HepG2 (cell line): ENCODE measurements around the gene C19orf73. TPM values are rescaled to one million over a fixed set of nuclear protein-coding genes. Genes with fewer than 3 reads are reported as not detected.

ENCODE experiments used
- CBFB ChIP-seq: sonication (generic); formaldehyde crosslinking; IDR thresholded peaks from 2 replicates; pipeline ENCODE4 v1.4.0; 2020; ENCODE audit warnings: missing genetic modification reagents
- FUBP1 ChIP-seq: sonication (generic); formaldehyde crosslinking; IDR thresholded peaks from 2 replicates; pipeline ENCODE4 v1.5.1; 2020; ENCODE audit warnings: missing genetic modification reagents, mild to moderate bottlenecking, borderline replicate concordance
- KLF11 ChIP-seq: IDR thresholded peaks from 2 replicates; pipeline ENCODE4 v1.6.1; 2016; ENCODE audit warnings: missing compliant biosample characterization
- KLF6 ChIP-seq: IDR thresholded peaks from 2 replicates; pipeline ENCODE4 v1.8.0; 2016; ENCODE audit warnings: missing biosample characterization, missing genetic modification reagents
- KMT2B ChIP-seq: IDR thresholded peaks from 2 replicates; pipeline ENCODE4 v1.6.1; 2016; ENCODE audit warnings: missing genetic modification reagents, missing compliant biosample characterization
- NFYB ChIP-seq: sonication (generic); formaldehyde crosslinking; IDR thresholded peaks from 2 replicates; pipeline ENCODE4 v1.4.0; 2020; ENCODE audit warnings: missing genetic modification reagents
- NONO ChIP-seq, 2 experiments: fragments of 450-650 bp in 1 of 2; sonication (generic) in 1 of 2; formaldehyde crosslinking in 1 of 2; IDR thresholded peaks in 1 of 2; conservative IDR thresholded peaks in 1 of 2; 2 replicates each; pipeline versions ENCODE4 v1.6.1 to v1.8.0; 2017 to 2022; ENCODE audit warnings: mild to moderate bottlenecking in 1 of 2, missing genetic modification reagents in 1 of 2, moderate library complexity in 1 of 2
- RAD21 ChIP-seq: fragments of 450-650 bp; formaldehyde crosslinking; IDR thresholded peaks from 2 replicates; pipeline ENCODE4 v1.5.0; 2020; ENCODE audit warnings: mild to moderate bottlenecking
- SOX5 ChIP-seq: IDR thresholded peaks from 2 replicates; pipeline ENCODE4 v1.6.1; 2016; ENCODE audit warnings: borderline replicate concordance
- TBP ChIP-seq: sonication (generic); formaldehyde crosslinking; IDR thresholded peaks from 2 replicates; pipeline ENCODE4 v1.5.0; 2020; ENCODE audit warnings: missing genetic modification reagents
- THAP11 ChIP-seq: IDR thresholded peaks from 2 replicates; pipeline ENCODE4 v1.6.1; 2016; ENCODE audit warnings: missing biosample characterization, missing genetic modification reagents
- ZNF329 ChIP-seq: sonication (generic); formaldehyde crosslinking; IDR thresholded peaks from 2 replicates; pipeline ENCODE4 v1.9.0; 2021; ENCODE audit warnings: low read depth, mild to moderate bottlenecking, missing genetic modification reagents
- ZNF343 ChIP-seq: sonication (generic); formaldehyde crosslinking; IDR thresholded peaks from 2 replicates; pipeline ENCODE4 v1.4.0; 2020; ENCODE audit warnings: mild to moderate bottlenecking, missing genetic modification reagents
- ZNF572 ChIP-seq: sonication (generic); formaldehyde crosslinking; IDR thresholded peaks from 2 replicates; pipeline ENCODE4 v1.5.1; 2020; ENCODE audit warnings: mild to moderate bottlenecking, missing genetic modification reagents
- ZNF879 ChIP-seq: sonication (generic); formaldehyde crosslinking; IDR thresholded peaks from 2 replicates; pipeline ENCODE4 v1.8.1; 2023; ENCODE audit warnings: missing genetic modification reagents
- ZSCAN31 ChIP-seq: sonication (generic); formaldehyde crosslinking; IDR thresholded peaks from 2 replicates; pipeline ENCODE4 v1.5.0; 2020; ENCODE audit warnings: low read depth, mild to moderate bottlenecking, missing genetic modification reagents
- ZZZ3 ChIP-seq: sonication (generic); formaldehyde crosslinking; IDR thresholded peaks from 2 replicates; pipeline ENCODE4 v1.4.0; 2020; ENCODE audit warnings: missing genetic modification reagents, mild to moderate bottlenecking, borderline replicate concordance
- polyA plus RNA-seq, 8 experiments: library from polyadenylated mRNA; depleted of rRNA in 3 of 8; stranded (reverse) in 7 of 8; unstranded in 1 of 8; fragments of >200 nt; fragmentation: Illumina TruSeq in 4 of 8; extraction: Trizol in 4 of 8; gene quantifications; 2 replicates each; pipeline versions ENCODE4 v1.2.1 to v1.2.3, GENCODE V29; 2011 to 2016; ENCODE audit warnings: low read depth in 4 of 8, missing spikeins in 1 of 8, mixed read lengths in 1 of 8; ENCODE audit not compliant: insufficient read depth in 1 of 8
- total RNA-seq, 5 experiments: library from RNA; depleted of rRNA; stranded (reverse); fragments of >200 nt; fragmentation: Illumina TruSeq; extraction: Trizol; gene quantifications; 2 replicates each; pipeline ENCODE4 v1.2.3, GENCODE V29; 2016; ENCODE audit warnings: low read depth in 1 of 5
- TF ChIP-seq, protein P1 (sequence below): sonication (generic); formaldehyde crosslinking; conservative IDR thresholded peaks from 2 replicates; pipeline ENCODE4 v1.8.1; 2023; ENCODE audit warnings: missing genetic modification reagents
- TF ChIP-seq, protein P2 (sequence below): sonication (generic); IDR thresholded peaks from 2 replicates; pipeline ENCODE4 v1.6.1; 2016; ENCODE audit warnings: low read depth, borderline replicate concordance
- TF ChIP-seq, protein P3 (sequence below): sonication (generic); formaldehyde crosslinking; IDR thresholded peaks from 2 replicates; pipeline ENCODE4; 2020; ENCODE audit warnings: missing genetic modification reagents, mild to moderate bottlenecking, borderline replicate concordance
- TF ChIP-seq, protein P4 (sequence below): sonication (generic); formaldehyde crosslinking; conservative IDR thresholded peaks from 2 replicates; pipeline ENCODE4 v1.4.0; 2020; ENCODE audit warnings: missing genetic modification reagents

C19orf73 gene
- total and polyA plus RNA-seq, 2 of the 13 experiments (the other 11 are each of a cell fraction or from before 2014, with no cell fraction given) = 1.4 to 1.5 TPM

DNA sequence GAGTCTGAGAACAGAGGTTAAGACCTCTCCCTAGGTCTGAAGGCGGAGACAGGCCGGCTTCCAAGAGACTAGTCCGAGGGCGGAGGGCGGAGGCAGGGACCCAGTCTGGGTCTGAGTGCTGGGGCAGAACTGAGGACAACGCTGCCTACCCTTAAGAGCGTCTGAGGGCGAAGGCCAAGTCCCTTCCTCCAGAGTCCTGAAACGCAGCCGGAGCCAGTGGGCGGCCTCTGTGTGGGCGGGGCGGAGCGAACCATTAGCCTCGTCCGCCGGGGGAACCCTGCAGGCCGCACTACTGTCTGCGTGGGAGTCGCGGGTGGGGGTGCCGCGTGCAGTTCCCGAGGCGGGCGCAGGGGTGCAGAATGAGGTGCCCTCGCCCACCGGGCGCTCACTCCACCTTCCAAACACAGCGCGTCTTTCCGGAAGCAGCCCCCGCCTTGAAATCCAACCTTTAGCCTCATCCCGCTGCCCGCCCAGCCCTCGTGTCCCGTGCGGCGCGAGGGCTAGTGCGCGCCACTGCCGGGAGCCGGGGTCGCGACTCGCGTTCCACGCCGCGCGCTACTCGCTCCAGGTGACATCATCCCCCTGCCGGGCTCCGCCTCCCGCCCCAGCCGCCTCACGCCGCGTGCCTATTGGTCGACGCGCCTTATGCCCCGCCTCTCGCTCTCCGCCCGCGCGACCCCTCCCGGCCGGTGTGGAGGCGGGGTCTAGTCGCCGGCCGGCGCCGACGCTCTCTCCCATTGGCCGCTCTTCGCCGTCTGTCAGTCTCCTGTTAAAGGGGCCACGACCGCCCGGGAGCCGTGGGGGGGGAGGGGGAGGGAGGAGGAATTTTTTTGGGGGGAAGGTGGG is at the start of gene C19orf73 (continued):
- TF ChIP-seq, protein P1, sequence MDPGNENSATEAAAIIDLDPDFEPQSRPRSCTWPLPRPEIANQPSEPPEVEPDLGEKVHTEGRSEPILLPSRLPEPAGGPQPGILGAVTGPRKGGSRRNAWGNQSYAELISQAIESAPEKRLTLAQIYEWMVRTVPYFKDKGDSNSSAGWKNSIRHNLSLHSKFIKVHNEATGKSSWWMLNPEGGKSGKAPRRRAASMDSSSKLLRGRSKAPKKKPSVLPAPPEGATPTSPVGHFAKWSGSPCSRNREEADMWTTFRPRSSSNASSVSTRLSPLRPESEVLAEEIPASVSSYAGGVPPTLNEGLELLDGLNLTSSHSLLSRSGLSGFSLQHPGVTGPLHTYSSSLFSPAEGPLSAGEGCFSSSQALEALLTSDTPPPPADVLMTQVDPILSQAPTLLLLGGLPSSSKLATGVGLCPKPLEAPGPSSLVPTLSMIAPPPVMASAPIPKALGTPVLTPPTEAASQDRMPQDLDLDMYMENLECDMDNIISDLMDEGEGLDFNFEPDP (CRISPR knock-in tag) = no peak
- TF ChIP-seq CBFB (CRISPR knock-in tag) = peak; percentile 60; the same call in 1 of the 2 replicates
- peak; percentile 70; the same call in 1 of the 2 replicates for TF ChIP-seq KLF11 (CRISPR knock-in tag)
- TF ChIP-seq FUBP1 (CRISPR knock-in tag) = no peak
- TF ChIP-seq SOX5 (CRISPR knock-in tag) = peak; percentile 23; the same call in 1 of the 2 replicates
- TF ChIP-seq, protein P2, sequence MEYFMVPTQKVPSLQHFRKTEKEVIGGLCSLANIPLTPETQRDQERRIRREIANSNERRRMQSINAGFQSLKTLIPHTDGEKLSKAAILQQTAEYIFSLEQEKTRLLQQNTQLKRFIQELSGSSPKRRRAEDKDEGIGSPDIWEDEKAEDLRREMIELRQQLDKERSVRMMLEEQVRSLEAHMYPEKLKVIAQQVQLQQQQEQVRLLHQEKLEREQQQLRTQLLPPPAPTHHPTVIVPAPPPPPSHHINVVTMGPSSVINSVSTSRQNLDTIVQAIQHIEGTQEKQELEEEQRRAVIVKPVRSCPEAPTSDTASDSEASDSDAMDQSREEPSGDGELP = peak; percentile 37; the same call in 1 of the 2 replicates
- 0 out of 2 replicates have a peak, but pooled peaks have one; percentile 69 for TF ChIP-seq ZSCAN31 (CRISPR knock-in tag)
- TF ChIP-seq, protein P3, sequence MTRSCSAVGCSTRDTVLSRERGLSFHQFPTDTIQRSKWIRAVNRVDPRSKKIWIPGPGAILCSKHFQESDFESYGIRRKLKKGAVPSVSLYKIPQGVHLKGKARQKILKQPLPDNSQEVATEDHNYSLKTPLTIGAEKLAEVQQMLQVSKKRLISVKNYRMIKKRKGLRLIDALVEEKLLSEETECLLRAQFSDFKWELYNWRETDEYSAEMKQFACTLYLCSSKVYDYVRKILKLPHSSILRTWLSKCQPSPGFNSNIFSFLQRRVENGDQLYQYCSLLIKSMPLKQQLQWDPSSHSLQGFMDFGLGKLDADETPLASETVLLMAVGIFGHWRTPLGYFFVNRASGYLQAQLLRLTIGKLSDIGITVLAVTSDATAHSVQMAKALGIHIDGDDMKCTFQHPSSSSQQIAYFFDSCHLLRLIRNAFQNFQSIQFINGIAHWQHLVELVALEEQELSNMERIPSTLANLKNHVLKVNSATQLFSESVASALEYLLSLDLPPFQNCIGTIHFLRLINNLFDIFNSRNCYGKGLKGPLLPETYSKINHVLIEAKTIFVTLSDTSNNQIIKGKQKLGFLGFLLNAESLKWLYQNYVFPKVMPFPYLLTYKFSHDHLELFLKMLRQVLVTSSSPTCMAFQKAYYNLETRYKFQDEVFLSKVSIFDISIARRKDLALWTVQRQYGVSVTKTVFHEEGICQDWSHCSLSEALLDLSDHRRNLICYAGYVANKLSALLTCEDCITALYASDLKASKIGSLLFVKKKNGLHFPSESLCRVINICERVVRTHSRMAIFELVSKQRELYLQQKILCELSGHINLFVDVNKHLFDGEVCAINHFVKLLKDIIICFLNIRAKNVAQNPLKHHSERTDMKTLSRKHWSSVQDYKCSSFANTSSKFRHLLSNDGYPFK = peak; percentile 65; the same call in 1 of the 2 replicates
- no peak for TF ChIP-seq ZNF329 (CRISPR knock-in tag)
- TF ChIP-seq KMT2B (CRISPR knock-in tag) = peak; percentile 48; the same call in 1 of the 2 replicates
- peak; percentile 80 for TF ChIP-seq NFYB (CRISPR knock-in tag)
- 0 out of 2 replicates have a peak, but pooled peaks have one; percentile 55 for TF ChIP-seq ZNF879
- TF ChIP-seq, protein P4, sequence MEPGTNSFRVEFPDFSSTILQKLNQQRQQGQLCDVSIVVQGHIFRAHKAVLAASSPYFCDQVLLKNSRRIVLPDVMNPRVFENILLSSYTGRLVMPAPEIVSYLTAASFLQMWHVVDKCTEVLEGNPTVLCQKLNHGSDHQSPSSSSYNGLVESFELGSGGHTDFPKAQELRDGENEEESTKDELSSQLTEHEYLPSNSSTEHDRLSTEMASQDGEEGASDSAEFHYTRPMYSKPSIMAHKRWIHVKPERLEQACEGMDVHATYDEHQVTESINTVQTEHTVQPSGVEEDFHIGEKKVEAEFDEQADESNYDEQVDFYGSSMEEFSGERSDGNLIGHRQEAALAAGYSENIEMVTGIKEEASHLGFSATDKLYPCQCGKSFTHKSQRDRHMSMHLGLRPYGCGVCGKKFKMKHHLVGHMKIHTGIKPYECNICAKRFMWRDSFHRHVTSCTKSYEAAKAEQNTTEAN (CRISPR knock-in tag) = no peak
- no peak for TF ChIP-seq ZZZ3 (CRISPR knock-in tag)
- TF ChIP-seq ZNF572 (CRISPR knock-in tag) = no peak
- TF ChIP-seq RAD21 (CRISPR knock-in tag) = peak; percentile 77
- TF ChIP-seq KLF6 (CRISPR knock-in tag) = peak; percentile 71; the same call in 1 of the 2 replicates
- peak; percentile 72 for TF ChIP-seq THAP11 (CRISPR knock-in tag)
- no peak for TF ChIP-seq TBP (CRISPR knock-in tag)
- TF ChIP-seq NONO (IDR thresholded peaks at IDR 0.05) = no peak
- peak; percentile 68; the same call in 1 of the 2 replicates for TF ChIP-seq NONO (CRISPR knock-in tag; conservative IDR thresholded peaks at IDR 0.05)
- TF ChIP-seq ZNF343 (CRISPR knock-in tag) = peak; percentile 59; the same call in 1 of the 2 replicates
